Measurements from ENCODE around the gene PBRM1.

The PBRM1 gene

GRCh38 chr3:52524752-52525679 lies 160.7 kb downstream of the PBRM1 start:
- DNase-seq (ENCODE audit: low read depth): no peak

- DNase-seq (ENCODE audit: low read depth): no peak
Measured at GRCh38 chr3:52524258-52524751, 161.4 kb downstream of the PBRM1 start.

GRCh38 chr3:52523386-52524257 lies 162.1 kb downstream of the PBRM1 start:
- no peak for DNase-seq (ENCODE audit: low read depth)

GRCh38 chr3:52522651-52523251 lies 163.0 kb downstream of the PBRM1 start:
- DNase-seq (ENCODE audit: low read depth): no peak

- DNase-seq (ENCODE audit: low read depth): no peak
Measured at GRCh38 chr3:52521881-52522650, 163.6 kb downstream of the PBRM1 start.

GRCh38 chr3:52521488-52521824 lies 164.3 kb downstream of the PBRM1 start:
- DNase-seq (ENCODE audit: low read depth): no peak

GRCh38 chr3:52520716-52521487 lies 164.8 kb downstream of the PBRM1 start:
- DNase-seq (ENCODE audit: low read depth): no peak

- no peak for DNase-seq (ENCODE audit: low read depth)
Measured at GRCh38 chr3:52520141-52520667, 165.5 kb downstream of the PBRM1 start.

- DNase-seq (ENCODE audit: low read depth): no peak
Measured at GRCh38 chr3:52519445-52520140, 166.1 kb downstream of the PBRM1 start.

- no peak for DNase-seq (ENCODE audit: low read depth)
Measured at GRCh38 chr3:52518723-52519444, 166.8 kb downstream of the PBRM1 start.

GRCh38 chr3:52517796-52518722 lies 167.7 kb downstream of the PBRM1 start:
- no peak for DNase-seq (ENCODE audit: low read depth)

- no peak for DNase-seq (ENCODE audit: low read depth)
Measured at GRCh38 chr3:52516509-52517195, 169.1 kb downstream of the PBRM1 start.

- no peak for DNase-seq (ENCODE audit: low read depth)
Measured at GRCh38 chr3:52515192-52515591, 170.5 kb downstream of the PBRM1 start.

GRCh38 chr3:52514576-52514975 lies 171.1 kb downstream of the PBRM1 start:
- no peak for DNase-seq (ENCODE audit: low read depth)

- DNase-seq (ENCODE audit: low read depth): no peak
Measured at GRCh38 chr3:52513281-52513680, 172.4 kb downstream of the PBRM1 start.

GRCh38 chr3:52512727-52513126 lies 173.0 kb downstream of the PBRM1 start:
- no peak for DNase-seq (ENCODE audit: low read depth)

- DNase-seq (ENCODE audit: low read depth): no peak
Measured at GRCh38 chr3:52512105-52512504, 173.6 kb downstream of the PBRM1 start.

- DNase-seq (ENCODE audit: low read depth): no peak
Measured at GRCh38 chr3:52511509-52511908, 174.2 kb downstream of the PBRM1 start.

All from activated T-cell treated with anti-CD3 and anti-CD28 coated beads for 24 hours (primary cell).